ELR (cell line): ENCODE results near the gene BATF.
"Not testable (repeated sequence)": the region's sequence is repeated elsewhere in the genome, so short reads cannot be mapped to it uniquely, and the experiment has no call there.

Source experiments
- DNase-seq: peaks from one replicate; pipeline ENCODE4 v3.0.0-alpha.2; 2015; ENCODE audit warnings: low read depth

Gene BATF, protein sequence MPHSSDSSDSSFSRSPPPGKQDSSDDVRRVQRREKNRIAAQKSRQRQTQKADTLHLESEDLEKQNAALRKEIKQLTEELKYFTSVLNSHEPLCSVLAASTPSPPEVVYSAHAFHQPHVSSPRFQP

GRCh38 chr14:75522224-75522982 lies at the start of gene BATF:
Gene BATF (plus strand): TSS chr14:75522469. CDS start chr14:75522683, 214 bp downstream.
- no peak for DNase-seq

- not testable (repeated sequence) for DNase-seq
Measured at GRCh38 chr14:75474127-75474526, 48.1 kb upstream of the BATF start.

GRCh38 chr14:75476274-75476995 lies 45.8 kb upstream of the BATF start:
- DNase-seq, result no peak

DNA sequence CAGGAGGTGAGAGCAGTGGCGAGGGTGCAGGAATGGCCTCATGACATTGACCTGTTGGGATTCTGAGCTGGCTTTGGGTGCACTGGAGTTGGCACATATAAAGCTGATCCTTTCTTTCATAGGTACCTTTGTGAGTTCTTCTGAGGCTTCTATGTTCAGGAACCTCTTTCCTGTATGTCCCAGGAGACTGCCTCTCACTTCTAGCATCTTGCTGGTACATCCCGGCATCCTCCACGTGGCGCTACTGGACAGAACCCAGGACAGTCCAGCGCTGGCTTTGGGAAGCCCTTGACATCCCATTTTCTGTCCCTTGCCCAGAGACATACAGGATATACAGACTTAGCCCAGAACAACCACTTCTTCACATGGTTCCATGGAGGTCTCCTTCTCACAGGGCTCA lies 44.4 kb upstream of the BATF start:
- no peak for DNase-seq

- DNase-seq, result no peak
Measured at GRCh38 chr14:75479770-75480600, 42.3 kb upstream of the BATF start.

DNA sequence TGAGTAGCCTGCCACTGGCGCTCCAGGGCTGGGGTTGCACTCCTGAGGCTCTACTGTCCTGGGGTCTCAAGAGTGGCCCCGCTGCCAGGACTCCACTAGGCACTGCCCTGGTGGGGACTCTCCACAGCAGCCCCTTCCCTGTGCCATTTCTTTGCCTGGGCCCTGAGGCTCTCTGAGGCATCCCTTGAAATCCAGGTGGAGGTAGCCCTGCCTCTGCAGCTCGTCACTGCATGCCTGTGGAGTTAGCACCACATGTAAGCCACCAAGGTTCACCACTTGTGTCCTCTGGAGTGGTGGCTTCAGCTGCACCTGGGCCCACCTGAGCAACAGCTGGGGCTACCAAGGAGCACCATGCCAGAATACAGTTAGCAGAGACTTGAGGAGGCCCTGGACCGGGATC lies 39.9 kb upstream of the BATF start:
- DNase-seq, result no peak

- no peak for DNase-seq
Measured at GRCh38 chr14:75484711-75485429, 37.4 kb upstream of the BATF start.

- no peak for DNase-seq
Measured at GRCh38 chr14:75486318-75486717, 36.0 kb upstream of the BATF start.

DNA sequence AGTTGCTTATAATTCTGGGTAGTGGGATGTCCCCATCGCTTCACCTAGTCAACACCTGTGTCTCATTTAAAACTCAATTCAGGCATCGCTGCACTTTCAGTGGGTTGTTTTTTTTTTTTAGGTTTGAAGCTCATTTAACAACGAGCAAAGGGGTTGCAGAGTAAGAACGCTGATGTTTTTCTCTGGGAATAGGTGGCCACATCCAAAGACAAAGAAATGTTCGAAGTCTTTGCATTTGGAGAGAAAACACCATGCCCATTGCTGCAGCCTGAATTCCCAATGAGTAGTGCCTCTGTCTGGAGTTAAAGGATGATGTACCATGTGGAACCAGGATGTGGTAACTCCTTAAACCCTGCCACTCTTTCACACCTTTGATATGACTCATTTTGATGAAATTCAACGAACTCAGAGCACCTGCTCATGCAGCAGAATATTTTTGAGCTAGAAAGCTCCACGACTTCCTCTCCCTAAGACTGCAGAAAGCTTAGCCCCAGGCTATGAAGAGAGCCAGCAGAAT lies 35.1 kb upstream of the BATF start:
- DNase-seq, result peak; percentile 36

DNA sequence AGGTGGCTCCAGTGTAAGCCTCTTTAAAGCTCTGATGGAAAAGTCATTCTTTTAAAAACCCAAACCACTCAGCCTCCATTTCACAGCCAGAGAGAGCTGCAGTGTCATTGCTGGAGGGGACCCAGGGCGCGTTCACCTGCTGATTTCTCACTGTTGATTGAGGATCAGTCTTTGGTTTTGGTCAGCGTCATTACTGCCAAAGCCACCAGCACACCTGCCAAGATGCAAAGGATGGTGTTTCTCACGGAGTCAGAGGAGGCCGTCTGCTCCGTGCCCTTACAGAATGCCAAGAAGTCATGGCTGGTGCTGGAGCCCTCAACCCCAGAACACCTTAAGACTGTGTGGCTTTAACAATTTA lies 32.8 kb upstream of the BATF start:
- no peak for DNase-seq

GRCh38 chr14:75491376-75491978 lies 30.8 kb upstream of the BATF start:
- DNase-seq, result no peak

DNA sequence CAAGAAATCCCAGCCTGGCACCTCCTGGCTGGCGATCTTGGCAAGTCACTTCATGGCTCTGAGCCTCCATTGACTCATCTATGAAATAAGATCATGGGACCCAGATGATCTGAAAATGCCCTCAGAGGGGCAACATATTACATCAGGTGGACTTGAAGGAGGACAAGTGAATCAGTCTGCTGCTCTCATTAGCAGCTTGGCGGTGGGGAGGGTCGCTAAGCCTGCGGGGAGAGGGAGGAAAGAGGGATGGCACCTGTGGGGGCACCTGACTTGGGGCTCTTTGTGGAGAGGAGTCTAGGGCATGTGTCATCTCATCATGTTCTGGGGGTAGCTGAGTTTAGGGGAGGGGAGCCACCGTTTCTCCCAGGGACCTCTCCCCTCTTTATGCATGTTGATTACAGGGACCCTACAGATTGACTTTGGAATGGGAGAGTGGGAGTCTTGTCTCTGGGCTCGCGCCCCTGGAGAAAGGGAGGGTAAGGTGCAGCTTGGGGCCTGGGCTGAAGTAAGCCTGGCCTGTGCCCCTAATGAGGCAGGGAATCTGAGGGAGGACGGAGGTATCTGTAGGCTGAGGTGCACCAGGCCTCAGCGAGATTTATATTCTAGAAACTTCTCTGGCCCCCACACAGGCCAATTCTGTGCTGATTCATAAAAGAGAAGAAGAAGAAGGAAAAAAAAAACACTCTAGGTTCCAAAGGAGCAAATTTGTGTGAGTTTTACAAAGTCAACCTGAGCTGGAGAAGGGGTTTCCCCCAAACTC lies 29.3 kb upstream of the BATF start:
- no peak for DNase-seq

DNA sequence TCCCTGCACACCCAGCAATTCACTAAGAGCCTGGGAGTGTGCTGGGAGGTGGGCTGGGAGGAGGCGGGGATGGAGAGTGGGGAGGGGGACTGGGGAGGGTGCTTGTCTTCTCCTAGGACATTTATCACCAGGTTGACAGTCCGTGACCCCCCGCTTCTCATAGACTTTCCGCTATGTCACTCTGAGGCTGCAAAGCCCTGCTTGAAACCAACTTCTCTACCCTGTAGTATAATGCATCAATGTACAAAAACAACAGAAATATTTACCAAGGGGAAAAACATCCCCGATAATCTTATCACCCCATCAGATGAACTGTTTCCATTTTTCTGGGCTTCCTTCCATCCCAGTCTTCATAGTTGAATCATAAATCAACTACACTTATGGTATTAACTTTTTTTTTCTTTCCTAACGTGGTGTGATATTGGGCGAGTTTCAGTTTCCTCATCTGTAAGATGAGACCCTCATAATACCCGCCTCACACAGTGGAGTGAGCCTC lies 28.6 kb upstream of the BATF start:
- DNase-seq, result no peak

DNA sequence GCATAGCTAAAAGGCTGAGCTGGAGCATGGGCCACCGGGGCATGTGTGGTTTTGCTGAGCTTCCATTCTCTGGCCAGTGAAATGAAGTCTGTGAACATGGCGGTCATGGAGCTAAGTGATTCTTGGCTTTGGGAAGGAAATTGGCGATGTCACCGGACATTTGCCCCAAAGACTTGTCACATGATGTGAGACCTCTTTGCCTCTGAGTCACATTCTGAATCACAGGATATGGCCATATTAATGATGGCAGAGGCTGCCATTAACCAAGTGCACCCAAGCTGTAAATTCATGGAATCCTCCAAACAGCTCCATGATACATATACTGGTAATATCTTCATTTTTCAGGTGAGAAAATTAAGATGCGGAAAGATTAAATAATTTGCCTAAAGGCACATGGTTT lies 27.4 kb upstream of the BATF start:
- DNase-seq, result peak; percentile 33

- no peak for DNase-seq
Measured at GRCh38 chr14:75495399-75495798, 26.9 kb upstream of the BATF start.

- DNase-seq, result no peak
Measured at GRCh38 chr14:75495882-75496281, 26.4 kb upstream of the BATF start.

GRCh38 chr14:75496755-75497154 lies 25.5 kb upstream of the BATF start:
- no peak for DNase-seq

DNA sequence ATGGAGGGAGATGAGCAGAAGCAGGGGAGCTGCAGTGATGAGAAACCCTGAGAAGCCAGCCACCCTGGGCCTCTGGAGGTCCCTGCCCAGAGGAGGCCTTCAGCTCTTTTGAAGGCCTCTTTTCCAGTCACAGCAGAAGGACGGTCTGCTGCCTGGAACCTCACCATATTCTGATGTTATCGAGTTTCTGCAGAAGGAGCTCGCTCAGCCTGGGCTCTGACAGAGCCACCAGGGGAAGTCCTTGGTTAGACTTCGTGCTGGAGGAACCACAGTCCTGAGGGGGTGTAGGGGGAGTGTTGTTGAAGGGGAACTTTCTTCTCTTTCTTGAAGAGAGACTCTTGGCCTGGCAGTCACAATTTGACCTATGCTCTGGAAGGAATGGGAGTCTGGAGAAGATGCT lies 25.1 kb upstream of the BATF start:
- DNase-seq, result no peak

DNA sequence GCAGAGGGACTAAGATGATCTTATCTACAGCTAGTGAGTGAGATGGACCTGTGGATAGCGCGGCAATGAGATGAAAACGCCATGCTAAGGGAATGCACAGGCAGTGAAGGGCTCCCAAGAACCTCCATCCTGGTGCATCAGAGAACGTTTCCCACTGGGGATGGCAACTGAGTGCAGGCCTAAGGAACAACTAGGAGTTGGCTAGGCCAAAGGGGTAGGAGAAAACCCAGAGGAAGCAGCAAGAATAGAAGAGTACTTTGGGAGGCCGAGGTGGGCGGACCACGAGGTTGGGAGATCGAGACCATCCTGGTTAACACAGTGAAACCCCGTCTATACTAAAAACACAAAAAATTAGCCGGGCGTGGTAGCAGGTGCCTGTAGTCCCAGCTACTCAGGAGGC lies 24.6 kb upstream of the BATF start:
- no peak for DNase-seq
